ENCODE data around the gene KRIT1.

- TF ChIP-seq PPARA (CRISPR knock-in tag; IDR thresholded peaks at IDR 0.05; ENCODE audit: borderline replicate concordance) (no peak), CSDC2 (CRISPR knock-in tag; IDR thresholded peaks at IDR 0.05) (no peak), CSRNP3 (CRISPR knock-in tag; IDR thresholded peaks at IDR 0.05) (no peak), PATZ1 (CRISPR knock-in tag; IDR thresholded peaks at IDR 0.05; ENCODE audit: borderline replicate concordance) (no peak), POU6F1 (CRISPR knock-in tag; IDR thresholded peaks at IDR 0.05; ENCODE audit: borderline replicate concordance, low read depth) (no peak), ZNF8 (CRISPR knock-in tag; IDR thresholded peaks at IDR 0.05) (no peak), TOX (CRISPR knock-in tag; IDR thresholded peaks at IDR 0.05; ENCODE audit: borderline replicate concordance) (no peak), ZFP3 (CRISPR knock-in tag; IDR thresholded peaks at IDR 0.05) (no peak), TCF4 (CRISPR knock-in tag; IDR thresholded peaks at IDR 0.05; ENCODE audit: borderline replicate concordance) (no peak)
These were observed 29.6 kb upstream of the KRIT1 start for GRCh38 chr7:92275327-92275726.

Data from SK-N-SH treated with all-trans-retinoic acid at 6 μM for 48 hours (cell line).